Ovary (tissue), 9 donors: Measurements from ENCODE around the gene B3GALT4. TPM values are rescaled to one million over a fixed set of nuclear protein-coding genes. Genes with fewer than 3 reads are reported as not detected.
"Not testable (repeated sequence)": the region's sequence is repeated elsewhere in the genome, so short reads cannot be mapped to it uniquely, and the experiment has no call there.

ENCODE experiments used
- DNase-seq, 5 donors: peaks; one replicate each; pipeline ENCODE4 v3.0.0-alpha.2; 2019 to 2020
- H3K27ac ChIP-seq, 2 donors: fragments of 200-600 bp; one replicate each; pipeline versions ENCODE4 v1.5.1 to v1.8.0; 2019 to 2022
- H3K27me3 ChIP-seq: fragments of 200-600 bp; one replicate; pipeline ENCODE4 v1.8.0; 2022
- H3K36me3 ChIP-seq: fragments of 200-600 bp; sonication (generic); one replicate; pipeline ENCODE4 v1.5.1; 2019
- H3K4me1 ChIP-seq: one replicate; pipeline ENCODE4 v1.8.1; 2013; ENCODE audit warnings: mild to moderate bottlenecking, moderate library complexity; ENCODE audit not compliant: insufficient read depth
- H3K4me3 ChIP-seq: fragments of 200-600 bp; sonication (generic); one replicate; pipeline ENCODE4 v1.5.1; 2017
- H3K9me3 ChIP-seq, 2 donors: fragments of 200-600 bp in 1 of 2; sonication (generic) in 1 of 2; one replicate each; pipeline versions ENCODE4 v1.5.1 to v1.8.1; 2013 to 2019; ENCODE audit warnings: mild to moderate bottlenecking in 1 of 2, moderate library complexity in 1 of 2
- EP300 ChIP-seq: sonication (generic); formaldehyde crosslinking; IDR thresholded peaks from one replicate; pipeline ENCODE4 v1.6.1; 2017; ENCODE audit warnings: antibody characterized with exemption
- POLR2A ChIP-seq: fragments of 450-650 bp; IDR thresholded peaks from one replicate; pipeline ENCODE4 v1.6.1; 2017; ENCODE audit warnings: antibody characterized with exemption, mild to moderate bottlenecking, moderate library complexity
- WGBS, 3 donors: extraction: QIAGEN DNeasy Blood & Tissue Kit in 1 of 3; methylation state at CpG; one replicate each; pipeline versions ENCODE4 v1.1.5 to v1.1.7; 2013 to 2017; 5-methylcytosine and 5-hydroxymethylcytosine counted together
- intact Hi-C, 4 donors: fragments of 100-400 bp; cut with DNase I; formaldehyde crosslinking; loops; one replicate each; pipeline versions ENCODE4 v1.11.0 to v1.15.1; 2022 to 2023
- polyA plus RNA-seq, 2 donors: library from polyadenylated mRNA; stranded (reverse); fragments of 200-250 nt in 1 of 2; fragments of 350-450 nt in 1 of 2; fragmentation: Illumina TruSeq in 1 of 2; extraction: RNeasy Lipid Tissue Mini Kit (QIAGEN cat#74804) in 1 of 2; gene quantifications; one replicate each; pipeline ENCODE4 v1.2.3, GENCODE V29; 2013 to 2014
- total RNA-seq, 7 donors: library from RNA; depleted of rRNA in 2 of 7; stranded (reverse); fragments of >200 nt in 2 of 7; fragmentation: NEBNext Ultra II Directional in 3 of 7; extraction: Animal tissue kit (Norgen Biotek cat#: 25700) in 3 of 7; gene quantifications; one replicate each; pipeline versions ENCODE4 v1.1.0 to v1.2.4, GENCODE V29; 2016 to 2023
- TF ChIP-seq, protein P1 (sequence below), 3 donors: fragments of 450-650 bp in 2 of 3; fragments of 200-600 bp in 1 of 3; IDR thresholded peaks; one replicate each; pipeline versions ENCODE4 v1.5.1 to v1.8.0; 2016 to 2022; ENCODE audit warnings: antibody characterized with exemption in 3 of 3, mild to moderate bottlenecking in 1 of 3
- donor health status: DM: no; HTN: no; CAD: no; lungs with moderate emphysema.
- donor health status: DM: no; HTN: no; CAD: no.
- donor health status: Bipolar disorder and iron deficiency.
- donor health status: DM: yes; HTN: yes; CAD: no.
- donor health status: DM: no; HTN: no; CAD: no.
- donor health status: DM: yes; HTN: yes; CAD: no.

B3GALT4 gene
- total and polyA plus RNA-seq, 9 donors = 2.7 to 10.6 (median 6.9) TPM

DNA sequence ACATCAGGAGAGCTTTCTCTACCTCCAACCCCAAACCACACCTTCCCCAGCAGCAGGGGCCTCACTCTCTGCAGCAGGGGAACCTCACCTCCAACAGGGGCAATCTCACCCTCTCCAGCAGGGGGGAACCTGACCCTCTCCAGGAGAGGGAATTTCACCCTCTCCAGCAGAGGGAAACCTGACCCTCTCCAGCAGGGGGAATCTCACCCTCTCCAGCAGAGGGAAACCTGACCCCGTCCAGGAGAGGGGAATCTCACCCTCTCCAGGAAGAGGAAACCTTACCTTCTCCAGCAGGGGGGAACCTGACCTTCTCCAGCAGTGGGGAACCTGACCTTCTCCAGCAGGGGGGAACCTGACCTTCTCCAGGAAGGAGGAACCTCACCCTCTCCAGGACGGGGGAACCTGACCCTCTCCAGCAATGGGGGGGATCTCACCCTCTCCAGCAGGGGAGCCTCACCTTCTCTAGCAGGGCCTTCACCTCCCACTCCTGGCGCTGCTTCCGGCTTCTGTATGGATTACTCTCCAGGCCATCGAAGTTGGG, 3.1 kb downstream of the B3GALT4 start:
- no peak for DNase-seq
- Histone ChIP-seq H3K9me3 (no peaks in the 10 kb centered on the region), H3K4me3 (no peak overlapping the region), H3K27me3 (no peaks in the 10 kb centered on the region), H3K27ac (no peak overlapping the region), H3K36me3 (no peaks in the 10 kb centered on the region), H3K4me1 (no peaks in the 10 kb centered on the region)
- WGBS, 3 donors = 53 to 62% (median 54%) methylated on average over 5 of the region's 5 CpGs
- intact Hi-C loops = loop anchor here in 2 of 4 donors (10.0 kb wide), 2 partner anchors 135 to 1335 kb away; partner anchors contain the start of genes CFB (in 1 of the 2), CUTA (in 1 of the 2) and PHF1 (in 1 of the 2)
- TF ChIP-seq POLR2A (no peak), EP300 (no peak)
- TF ChIP-seq, protein P1, sequence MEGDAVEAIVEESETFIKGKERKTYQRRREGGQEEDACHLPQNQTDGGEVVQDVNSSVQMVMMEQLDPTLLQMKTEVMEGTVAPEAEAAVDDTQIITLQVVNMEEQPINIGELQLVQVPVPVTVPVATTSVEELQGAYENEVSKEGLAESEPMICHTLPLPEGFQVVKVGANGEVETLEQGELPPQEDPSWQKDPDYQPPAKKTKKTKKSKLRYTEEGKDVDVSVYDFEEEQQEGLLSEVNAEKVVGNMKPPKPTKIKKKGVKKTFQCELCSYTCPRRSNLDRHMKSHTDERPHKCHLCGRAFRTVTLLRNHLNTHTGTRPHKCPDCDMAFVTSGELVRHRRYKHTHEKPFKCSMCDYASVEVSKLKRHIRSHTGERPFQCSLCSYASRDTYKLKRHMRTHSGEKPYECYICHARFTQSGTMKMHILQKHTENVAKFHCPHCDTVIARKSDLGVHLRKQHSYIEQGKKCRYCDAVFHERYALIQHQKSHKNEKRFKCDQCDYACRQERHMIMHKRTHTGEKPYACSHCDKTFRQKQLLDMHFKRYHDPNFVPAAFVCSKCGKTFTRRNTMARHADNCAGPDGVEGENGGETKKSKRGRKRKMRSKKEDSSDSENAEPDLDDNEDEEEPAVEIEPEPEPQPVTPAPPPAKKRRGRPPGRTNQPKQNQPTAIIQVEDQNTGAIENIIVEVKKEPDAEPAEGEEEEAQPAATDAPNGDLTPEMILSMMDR (IDR thresholded peaks at IDR 0.05) = no peak

DNA sequence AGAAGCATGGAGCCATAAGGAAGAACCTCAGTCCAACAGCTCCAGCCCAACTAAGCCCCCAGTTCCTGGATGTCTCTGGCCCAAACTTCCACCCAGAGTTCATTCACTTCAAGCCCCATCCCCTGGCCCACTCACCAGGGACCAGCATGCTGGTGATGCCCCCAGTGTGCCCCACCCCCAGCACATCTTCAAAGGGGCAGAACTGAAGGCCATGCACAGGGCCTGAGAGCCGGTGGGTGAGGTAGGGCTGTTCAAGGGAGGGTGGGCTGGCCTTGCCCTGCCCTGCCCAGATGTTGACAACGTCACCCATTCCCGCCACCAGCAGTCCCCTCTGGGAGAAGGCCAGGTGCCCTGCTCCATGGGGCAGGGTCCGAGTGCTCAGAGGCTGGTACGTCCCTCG, 3.6 kb downstream of the B3GALT4 start:
- intact Hi-C loops = loop anchor here in 1 of 4 donors (10.0 kb wide), 1 partner anchor 1336 kb away; the partner anchor contains the start of gene CFB
- H3K9me3 ChIP-seq = no peaks in the 10 kb centered on the region
- no peaks in the 10 kb centered on the region for H3K4me1 ChIP-seq
- no peak overlapping the region for H3K27ac ChIP-seq
- TF ChIP-seq POLR2A = no peak
- TF ChIP-seq, protein P1 (IDR thresholded peaks at IDR 0.05) = no peak
- TF ChIP-seq EP300 = no peak
- H3K36me3 ChIP-seq = no peaks in the 10 kb centered on the region
- DNase-seq = no peak
- WGBS, 3 donors = 77 to 87% (median 83%) methylated on average over 6 of the region's 6 CpGs
- no peak overlapping the region for H3K4me3 ChIP-seq
- no peaks in the 10 kb centered on the region for H3K27me3 ChIP-seq

DNA sequence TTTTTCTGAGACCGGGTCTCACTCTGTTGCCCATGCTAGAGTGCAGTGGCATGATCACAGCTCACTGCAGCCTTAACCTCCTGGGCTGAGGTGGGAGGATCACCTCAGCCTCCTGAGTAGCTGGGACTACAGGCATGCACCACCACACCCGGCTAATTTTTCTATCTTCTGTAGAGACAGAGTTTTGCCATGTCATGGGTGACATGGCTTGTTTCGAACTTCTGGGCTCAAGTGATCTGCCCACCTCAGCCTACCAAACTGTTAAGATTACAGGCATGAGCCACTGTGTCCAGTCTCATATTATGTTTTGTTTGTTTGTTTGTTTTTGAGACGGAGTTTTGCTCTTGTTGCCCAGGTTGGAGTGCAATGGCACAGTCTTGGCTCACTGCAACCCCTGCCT, 8.3 kb downstream of the B3GALT4 start:
- H3K36me3 ChIP-seq, DNase-seq: not testable (repeated sequence)

DNA sequence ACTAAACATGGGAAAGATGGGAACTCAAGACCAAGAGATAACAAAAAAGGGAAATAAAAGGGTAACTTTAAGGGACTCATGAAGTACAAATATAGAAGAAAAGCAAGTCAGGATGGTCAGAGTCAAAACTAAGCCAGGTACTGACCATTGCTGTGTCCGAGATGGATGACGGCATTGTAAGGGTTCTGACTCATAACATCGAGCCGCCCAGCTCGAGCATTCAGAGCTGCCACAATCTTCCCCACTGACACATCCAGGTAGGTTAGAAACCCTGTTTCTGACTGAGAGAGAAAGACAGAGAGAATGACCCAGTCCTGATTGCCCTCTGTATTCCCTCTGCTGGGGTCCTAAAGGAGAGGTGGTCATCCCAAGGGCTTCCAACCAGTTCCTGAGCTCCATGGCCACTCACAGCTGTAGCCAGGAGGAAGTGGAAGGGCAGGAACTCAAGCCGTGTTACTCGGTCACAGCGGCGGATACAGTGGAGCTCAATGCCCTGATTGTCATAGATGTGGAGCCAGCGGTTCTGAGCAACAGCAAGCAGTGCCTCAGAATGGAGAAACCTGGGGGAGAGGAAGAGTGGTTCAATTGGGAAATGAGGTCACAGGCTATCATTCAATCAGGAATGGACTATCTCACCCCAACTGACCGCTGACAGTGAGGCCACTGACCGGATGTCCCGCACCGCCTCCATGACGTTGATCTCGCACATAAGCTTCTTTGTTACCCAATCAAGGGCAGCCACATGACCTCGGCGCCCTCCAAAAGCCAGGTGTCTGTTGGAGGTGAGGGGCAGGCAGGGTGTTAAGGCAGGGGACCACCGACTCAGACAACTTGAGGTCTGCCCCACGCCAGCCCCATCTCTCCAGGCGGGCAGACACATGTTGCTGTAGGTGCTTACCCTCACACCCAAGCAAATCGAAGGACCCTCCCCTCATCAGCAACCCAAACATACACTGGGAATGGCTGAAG, 10.3 kb downstream of the B3GALT4 start:
- DNase-seq = peak in 1 of 5 donors; percentile 41
- 86 to 89% (median 89%) methylated on average over 22 of the region's 22 CpGs for WGBS, 3 donors
- intact Hi-C loops = loop anchor here in 1 of 4 donors (10.0 kb wide), 1 partner anchor 1342 kb away; the partner anchor contains the start of gene CFB
- no peak overlapping the region for H3K4me3 ChIP-seq
- TF ChIP-seq, protein P1 (IDR thresholded peaks at IDR 0.05) = no peak
- TF ChIP-seq POLR2A (no peak), EP300 (no peak)
- H3K36me3 ChIP-seq = no peaks in the 10 kb centered on the region
- H3K4me1 ChIP-seq = peaks cover 6% of the 10 kb centered on the region
- no peaks in the 10 kb centered on the region for H3K9me3 ChIP-seq
- no peak overlapping the region for H3K27ac ChIP-seq
- no peaks in the 10 kb centered on the region for H3K27me3 ChIP-seq

More for the DNA sequence above, 8.3 kb downstream of the B3GALT4 start:
- H3K27ac ChIP-seq, H3K27me3 ChIP-seq, H3K4me1 ChIP-seq, H3K4me3 ChIP-seq, H3K9me3 ChIP-seq: not testable (repeated sequence)
- intact Hi-C loops = loop anchor here in 1 of 4 donors (10.0 kb wide), 1 partner anchor 1340 kb away; the partner anchor contains the start of gene CFB
- WGBS, 3 donors = 85 to 89% (median 86%) methylated on average over 4 of the region's 4 CpGs
